Measurements from ENCODE around the gene BABAM1. TPM values are rescaled to one million over a fixed set of nuclear protein-coding genes. Genes with fewer than 3 reads are reported as not detected.
A peak's percentile ranks its signal among the peaks of the same experiment; 100 is the strongest.

BABAM1 gene
- total and polyA plus RNA-seq, 9 of the 15 experiments (the other 6 are each of a cell fraction or from before 2014, with no cell fraction given): 14.7 to 160 (median 113) TPM

GRCh38 chr19:17282488-17283125, 15.4 kb downstream of the BABAM1 start (continued):
- no peak for TF ChIP-seq ZNF318 (IDR thresholded peaks at IDR 0.05; ENCODE audit: borderline replicate concordance in 1 of 2, low read depth in 1 of 2)
- no peak for TF ChIP-seq ZNF280B (CRISPR knock-in tag; IDR thresholded peaks at IDR 0.05)
- peak; percentile 32; the same call in 1 of the 2 replicates for TF ChIP-seq CBX1 (IDR thresholded peaks at IDR 0.05; ENCODE audit: low read depth)
- TF ChIP-seq SIN3B (IDR thresholded peaks at IDR 0.05; ENCODE audit: low read depth): peak; percentile 54
- TF ChIP-seq L3MBTL2 (IDR thresholded peaks at IDR 0.05): peak; percentile 88
- TF ChIP-seq CBX3 (IDR thresholded peaks at IDR 0.05; ENCODE audit: borderline replicate concordance in 1 of 2, low read length in 2 of 2): peak in 1 of 2 experiments; percentile 51; a peak in 1 of 3 replicates
- peak in 1 of 2 experiments; percentile 62; a peak in 1 of 4 replicates for TF ChIP-seq UBTF (IDR thresholded peaks at IDR 0.05; ENCODE audit: borderline replicate concordance in 1 of 2, low read depth in 2 of 2, low read length in 2 of 2)
- no peak for TF ChIP-seq CHD1 (IDR thresholded peaks at IDR 0.05; ENCODE audit: low read length)
- TF ChIP-seq CTCF (IDR thresholded peaks at IDR 0.05 in 2 of 3, conservative IDR thresholded peaks at IDR 0.05 in 1 of 3; ENCODE audit: insufficient read depth in 2 of 3, low read depth in 1 of 3, low read length in 3 of 3): peak; percentile 88 to 95 (median 94)

All from K562 (cell line).